ENCODE results near the gene DNAJB12. TPM values are rescaled to one million over a fixed set of nuclear protein-coding genes. Genes with fewer than 3 reads are reported as not detected.
A peak's percentile ranks its signal among the peaks of the same experiment; 100 is the strongest.

DNAJB12 gene
- total and polyA plus RNA-seq, 8 donors: 25.1 to 38.9 (median 28.3) TPM

DNA sequence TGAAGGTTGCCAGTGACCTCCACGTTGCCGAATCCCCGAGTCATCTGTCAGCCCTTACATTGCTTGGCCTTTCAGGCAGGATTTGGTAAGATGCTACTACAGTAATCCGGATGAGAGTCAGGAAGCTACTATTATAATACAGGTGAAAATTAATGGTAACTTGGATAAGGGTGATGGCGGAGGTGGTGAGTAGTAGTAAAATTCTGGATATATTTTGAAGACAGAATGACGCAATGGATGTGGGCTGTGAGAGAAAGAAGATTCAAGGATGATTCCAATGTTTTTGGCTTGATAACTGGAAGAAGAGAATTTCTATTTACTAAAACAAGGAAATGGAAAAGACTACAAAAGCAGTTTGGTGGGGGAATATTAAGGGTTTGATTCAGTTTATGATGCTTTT lies 1.4 kb upstream of the DNAJB12 start:
- Histone ChIP-seq H3K27ac (no peak overlapping the region), H3K9me3 (no peaks in the 10 kb centered on the region), H3K36me3 (peaks cover 0 to 8% of the 10 kb centered on the region in 2 donors), H3K4me1 (peaks cover 9 to 29% of the 10 kb centered on the region in 2 donors), H3K27me3 (no peaks in the 10 kb centered on the region), H3K4me3 (no peak overlapping the region)
- DNase-seq (no peak), ATAC-seq (no peak)
- TF ChIP-seq, protein P1, sequence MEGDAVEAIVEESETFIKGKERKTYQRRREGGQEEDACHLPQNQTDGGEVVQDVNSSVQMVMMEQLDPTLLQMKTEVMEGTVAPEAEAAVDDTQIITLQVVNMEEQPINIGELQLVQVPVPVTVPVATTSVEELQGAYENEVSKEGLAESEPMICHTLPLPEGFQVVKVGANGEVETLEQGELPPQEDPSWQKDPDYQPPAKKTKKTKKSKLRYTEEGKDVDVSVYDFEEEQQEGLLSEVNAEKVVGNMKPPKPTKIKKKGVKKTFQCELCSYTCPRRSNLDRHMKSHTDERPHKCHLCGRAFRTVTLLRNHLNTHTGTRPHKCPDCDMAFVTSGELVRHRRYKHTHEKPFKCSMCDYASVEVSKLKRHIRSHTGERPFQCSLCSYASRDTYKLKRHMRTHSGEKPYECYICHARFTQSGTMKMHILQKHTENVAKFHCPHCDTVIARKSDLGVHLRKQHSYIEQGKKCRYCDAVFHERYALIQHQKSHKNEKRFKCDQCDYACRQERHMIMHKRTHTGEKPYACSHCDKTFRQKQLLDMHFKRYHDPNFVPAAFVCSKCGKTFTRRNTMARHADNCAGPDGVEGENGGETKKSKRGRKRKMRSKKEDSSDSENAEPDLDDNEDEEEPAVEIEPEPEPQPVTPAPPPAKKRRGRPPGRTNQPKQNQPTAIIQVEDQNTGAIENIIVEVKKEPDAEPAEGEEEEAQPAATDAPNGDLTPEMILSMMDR (IDR thresholded peaks at IDR 0.05): no peak
- intact Hi-C loops (cut with DNase I): no loop called here

- ATAC-seq: no peak
- TF ChIP-seq, protein P1 (IDR thresholded peaks at IDR 0.05): no peak
- Histone ChIP-seq H3K4me1 (peaks cover 9 to 29% of the 10 kb centered on the region in 2 donors), H3K4me3 (peak overlapping the region; percentile 75 to 96), H3K27me3 (no peaks in the 10 kb centered on the region), H3K9me3 (no peaks in the 10 kb centered on the region), H3K27ac (peak overlapping the region; percentile 94 to 97), H3K36me3 (peaks cover 0 to 16% of the 10 kb centered on the region in 2 donors)
- no peak for DNase-seq
- intact Hi-C loops (cut with DNase I): no loop called here
Observed at GRCh38 chr10:72355214-72355555, 466 bp upstream of the DNAJB12 start.

DNA sequence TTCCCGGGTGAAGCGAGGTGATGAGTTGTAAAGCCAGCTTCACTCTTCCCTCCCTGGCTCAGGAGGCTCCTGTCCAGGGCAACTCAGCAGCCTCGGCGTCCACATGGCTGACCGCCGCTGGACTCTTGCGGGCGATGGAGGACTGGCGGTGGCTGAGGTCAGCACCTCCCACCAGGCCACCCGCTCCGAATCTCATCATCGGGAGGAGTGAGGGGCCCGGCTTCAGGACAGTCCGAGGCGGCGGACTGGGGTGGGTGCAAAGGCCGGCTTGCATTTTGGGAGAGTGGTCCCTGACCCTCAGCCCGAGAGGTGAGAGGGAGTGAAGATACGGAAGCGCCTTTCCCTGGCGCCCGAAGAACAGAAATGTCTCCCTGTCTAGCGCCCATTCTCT lies 759 bp downstream of the DNAJB12 start:
- H3K27me3 ChIP-seq: no peaks in the 10 kb centered on the region
- peak; percentile 13 for ATAC-seq
- TF ChIP-seq, protein P1 (IDR thresholded peaks at IDR 0.05): no peak
- H3K27ac ChIP-seq: peak overlapping the region; percentile 94 to 97
- no peaks in the 10 kb centered on the region for H3K9me3 ChIP-seq
- H3K36me3 ChIP-seq: peaks cover 0 to 28% of the 10 kb centered on the region in 2 donors
- intact Hi-C loops (cut with DNase I): no loop called here
- DNase-seq: peak in 1 of 4 donors; percentile 85
- H3K4me1 ChIP-seq: peaks cover 9 to 31% of the 10 kb centered on the region in 2 donors
- peak overlapping the region; percentile 75 to 96 for H3K4me3 ChIP-seq

- peak overlapping the region; percentile 94 to 97 for H3K27ac ChIP-seq
- no peak for DNase-seq
- no peaks in the 10 kb centered on the region for H3K9me3 ChIP-seq
- intact Hi-C loops (cut with DNase I): no loop called here
- peaks cover 9 to 31% of the 10 kb centered on the region in 2 donors for H3K4me1 ChIP-seq
- TF ChIP-seq, protein P1 (IDR thresholded peaks at IDR 0.05): no peak
- peak overlapping the region; percentile 75 to 96 for H3K4me3 ChIP-seq
- peak; percentile 2 for ATAC-seq
- peaks cover 0 to 35% of the 10 kb centered on the region in 2 donors for H3K36me3 ChIP-seq
- no peaks in the 10 kb centered on the region for H3K27me3 ChIP-seq
Observed at GRCh38 chr10:72353028-72353964, 1.4 kb downstream of the DNAJB12 start.

- Histone ChIP-seq H3K9me3 (no peaks in the 10 kb centered on the region), H3K4me3 (no peak overlapping the region), H3K27ac (no peak overlapping the region), H3K36me3 (peaks cover 0 to 47% of the 10 kb centered on the region in 2 donors), H3K4me1 (peaks cover 9 to 31% of the 10 kb centered on the region in 2 donors), H3K27me3 (no peaks in the 10 kb centered on the region)
- intact Hi-C loops (cut with DNase I): no loop called here
- DNase-seq (no peak), ATAC-seq (no peak)
- TF ChIP-seq, protein P1 (IDR thresholded peaks at IDR 0.05): no peak
Observed at GRCh38 chr10:72351479-72351878, 3.2 kb downstream of the DNAJB12 start.
